HG03060 (cell line): ENCODE measurements around the gene METAP1D.
"Not testable (repeated sequence)": the region's sequence is repeated elsewhere in the genome, so short reads cannot be mapped to it uniquely, and the experiment has no call there.

Experiments used
- ATAC-seq: cut with Tn5 transposase; IDR thresholded peaks from one replicate; pipeline ENCODE4 v1.9.1; 2021; ENCODE audit warnings: low read depth, moderate number of reproducible peaks; ENCODE audit not compliant: unreplicated experiment

Gene METAP1D

GRCh38 chr2:172100080-172100934, 100.6 kb downstream of the METAP1D start:
- no peak for ATAC-seq

- no peak for ATAC-seq
Measured at GRCh38 chr2:172100935-172101820, 101.4 kb downstream of the METAP1D start.

- ATAC-seq = no peak
Measured at GRCh38 chr2:172101821-172102390, 102.2 kb downstream of the METAP1D start.

GRCh38 chr2:172102391-172103359, 102.9 kb downstream of the METAP1D start, which contains the start of gene DLX2:
TSS of gene DLX2 (minus strand) at chr2:172102900. CDS start at chr2:172102538, 362 bp downstream.
- no peak for ATAC-seq

- no peak for ATAC-seq
Measured at GRCh38 chr2:172103471-172104272, 103.9 kb downstream of the METAP1D start.

- no peak for ATAC-seq
Measured at GRCh38 chr2:172105471-172106107, 105.8 kb downstream of the METAP1D start.

- no peak for ATAC-seq
Measured at GRCh38 chr2:172106108-172106961, 106.6 kb downstream of the METAP1D start.

- no peak for ATAC-seq
Measured at GRCh38 chr2:172107690-172108586, 108.2 kb downstream of the METAP1D start.

GRCh38 chr2:172108587-172108930, 108.8 kb downstream of the METAP1D start:
- ATAC-seq = no peak

- ATAC-seq = no peak
Measured at GRCh38 chr2:172109256-172109987, 109.7 kb downstream of the METAP1D start.

GRCh38 chr2:172109988-172110811, 110.4 kb downstream of the METAP1D start:
- ATAC-seq = no peak

GRCh38 chr2:172113617-172114016, 113.9 kb downstream of the METAP1D start:
- no peak for ATAC-seq

- not testable (repeated sequence) for ATAC-seq
Measured at GRCh38 chr2:172114176-172114575, 114.4 kb downstream of the METAP1D start.

- no peak for ATAC-seq
Measured at GRCh38 chr2:172114579-172114978, 114.8 kb downstream of the METAP1D start.

GRCh38 chr2:172116107-172116506, 116.4 kb downstream of the METAP1D start:
- ATAC-seq = no peak
